OCI-LY1 (cell line): ENCODE measurements around the gene BUB1B.

ENCODE experiments used
- H2AFZ ChIP-seq: fragments of 200-600 bp; sonication (generic), shearing (Covaris generic); 2 replicates; pipeline ENCODE4 v1.6.0; 2014; ENCODE audit warnings: antibody characterized with exemption, mild to moderate bottlenecking, low read length
- H3F3A ChIP-seq: fragments of 200-600 bp; sonication (generic), shearing (Covaris generic); 2 replicates; pipeline ENCODE4 v1.6.0; 2014; ENCODE audit warnings: mild to moderate bottlenecking, antibody characterized with exemption, low read length, moderate library complexity; ENCODE audit not compliant: insufficient read depth
- H3K27ac ChIP-seq: fragments of 200-600 bp; sonication (generic); 2 replicates; pipeline ENCODE4 v1.5.1; 2014; ENCODE audit warnings: low read length, mixed run types, mild to moderate bottlenecking, low read depth; ENCODE audit not compliant: poor library complexity, severe bottlenecking
- H3K27me3 ChIP-seq: fragments of 200-600 bp; sonication (generic); 2 replicates; pipeline ENCODE4 v1.6.0; 2014; ENCODE audit warnings: antibody characterized with exemption, mild to moderate bottlenecking, low read length, moderate library complexity; ENCODE audit not compliant: insufficient read depth
- H3K36me3 ChIP-seq: fragments of 200-600 bp; sonication (generic); 2 replicates; pipeline ENCODE4 v1.6.1; 2014; ENCODE audit warnings: mild to moderate bottlenecking, antibody characterized with exemption, low read length, moderate library complexity, mixed read lengths; ENCODE audit not compliant: insufficient read depth
- H3K4me1 ChIP-seq: fragments of 200-600 bp; sonication (generic); 2 replicates; pipeline ENCODE4 v1.5.1; 2014; ENCODE audit warnings: mild to moderate bottlenecking, low read length, moderate library complexity; ENCODE audit not compliant: insufficient read depth, severe bottlenecking
- H3K4me2 ChIP-seq: fragments of 200-600 bp; sonication (generic), shearing (Covaris generic); 2 replicates; pipeline ENCODE4 v1.6.1; 2014; ENCODE audit warnings: low read length
- H3K4me3 ChIP-seq: fragments of 200-600 bp; sonication (generic); 2 replicates; pipeline ENCODE4 v1.5.1; 2014; ENCODE audit warnings: low read length, low read depth, mild to moderate bottlenecking, mixed read lengths; ENCODE audit not compliant: poor library complexity, severe bottlenecking
- H3K79me2 ChIP-seq: fragments of 200-600 bp; shearing (Covaris generic); 2 replicates; pipeline ENCODE4 v1.6.1; 2016; ENCODE audit warnings: mixed run types, low read length, mixed read lengths; ENCODE audit not compliant: insufficient read depth
- H3K9ac ChIP-seq: fragments of 200-600 bp; sonication (generic), shearing (Covaris generic); 2 replicates; pipeline ENCODE4 v1.6.1; 2014; ENCODE audit warnings: mild to moderate bottlenecking, low read length, mixed read lengths
- H3K9me2 ChIP-seq: fragments of 200-600 bp; sonication (generic), shearing (Covaris generic); 2 replicates; pipeline ENCODE4 v1.6.1; 2014; ENCODE audit warnings: low read depth, mild to moderate bottlenecking, low read length, mixed read lengths
- H3K9me3 ChIP-seq: fragments of 200-600 bp; shearing (Covaris generic); 2 replicates; pipeline ENCODE4 v1.6.1; 2014; ENCODE audit warnings: low read length, mixed read lengths
- H4K20me1 ChIP-seq: fragments of 200-600 bp; sonication (generic), shearing (Covaris generic); 2 replicates; pipeline ENCODE4 v1.6.0; 2016; ENCODE audit warnings: mild to moderate bottlenecking, low read length; ENCODE audit not compliant: insufficient read depth
- EZH2 ChIP-seq: fragments of 200-600 bp; sonication (generic), shearing (Covaris generic); IDR thresholded peaks from 2 replicates; pipeline ENCODE4 v1.8.0; 2017; ENCODE audit warnings: borderline replicate concordance, mixed run types, mild to moderate bottlenecking, antibody characterized with exemption, low read length, moderate library complexity, mixed read lengths
- TF ChIP-seq, protein P1 (sequence below): fragments of 200-600 bp; sonication (generic), shearing (Covaris generic); IDR thresholded peaks from 2 replicates; pipeline ENCODE4 v1.5.1; 2017; ENCODE audit warnings: mild to moderate bottlenecking, antibody characterized with exemption, low read length, moderate library complexity, mixed read lengths

BUB1B gene

DNA sequence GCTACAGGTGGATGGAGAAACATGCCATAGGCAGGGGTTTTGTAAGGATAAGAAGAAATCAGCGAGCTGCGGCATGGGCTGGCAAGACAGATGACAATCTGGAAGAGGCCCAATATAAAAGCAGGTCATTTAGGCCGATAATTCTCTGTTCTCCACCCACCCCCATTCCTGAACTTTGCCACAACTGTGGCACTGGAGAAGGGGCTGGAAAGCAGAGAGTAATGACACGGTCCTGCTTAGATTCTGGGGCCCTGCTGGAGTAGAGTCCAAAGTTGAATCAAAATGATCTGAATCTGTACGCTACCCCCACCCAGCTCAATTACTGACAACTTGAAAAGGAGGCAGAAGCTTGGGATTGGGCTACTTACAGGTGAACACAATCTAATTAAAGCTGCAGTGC is 18.4 kb upstream of the BUB1B start:
- H3K4me1 ChIP-seq, result no peaks in the 10 kb centered on the region
- H2AFZ ChIP-seq, result no peak overlapping the region
- H3K9ac ChIP-seq, result no peak overlapping the region
- H4K20me1 ChIP-seq, result no peaks in the 10 kb centered on the region
- no peaks in the 10 kb centered on the region for H3K9me2 ChIP-seq
- no peaks in the 10 kb centered on the region for H3K27me3 ChIP-seq
- no peaks in the 10 kb centered on the region for H3K36me3 ChIP-seq
- H3K27ac ChIP-seq, result no peak overlapping the region
- H3K79me2 ChIP-seq, result no peaks in the 10 kb centered on the region
- H3K4me3 ChIP-seq, result no peak overlapping the region
- H3K9me3 ChIP-seq, result no peaks in the 10 kb centered on the region
- H3K4me2 ChIP-seq, result no peak overlapping the region
- no peak for TF ChIP-seq EZH2
- TF ChIP-seq, protein P1, sequence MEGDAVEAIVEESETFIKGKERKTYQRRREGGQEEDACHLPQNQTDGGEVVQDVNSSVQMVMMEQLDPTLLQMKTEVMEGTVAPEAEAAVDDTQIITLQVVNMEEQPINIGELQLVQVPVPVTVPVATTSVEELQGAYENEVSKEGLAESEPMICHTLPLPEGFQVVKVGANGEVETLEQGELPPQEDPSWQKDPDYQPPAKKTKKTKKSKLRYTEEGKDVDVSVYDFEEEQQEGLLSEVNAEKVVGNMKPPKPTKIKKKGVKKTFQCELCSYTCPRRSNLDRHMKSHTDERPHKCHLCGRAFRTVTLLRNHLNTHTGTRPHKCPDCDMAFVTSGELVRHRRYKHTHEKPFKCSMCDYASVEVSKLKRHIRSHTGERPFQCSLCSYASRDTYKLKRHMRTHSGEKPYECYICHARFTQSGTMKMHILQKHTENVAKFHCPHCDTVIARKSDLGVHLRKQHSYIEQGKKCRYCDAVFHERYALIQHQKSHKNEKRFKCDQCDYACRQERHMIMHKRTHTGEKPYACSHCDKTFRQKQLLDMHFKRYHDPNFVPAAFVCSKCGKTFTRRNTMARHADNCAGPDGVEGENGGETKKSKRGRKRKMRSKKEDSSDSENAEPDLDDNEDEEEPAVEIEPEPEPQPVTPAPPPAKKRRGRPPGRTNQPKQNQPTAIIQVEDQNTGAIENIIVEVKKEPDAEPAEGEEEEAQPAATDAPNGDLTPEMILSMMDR, result no peak
- H3F3A ChIP-seq, result no peaks in the 10 kb centered on the region

DNA sequence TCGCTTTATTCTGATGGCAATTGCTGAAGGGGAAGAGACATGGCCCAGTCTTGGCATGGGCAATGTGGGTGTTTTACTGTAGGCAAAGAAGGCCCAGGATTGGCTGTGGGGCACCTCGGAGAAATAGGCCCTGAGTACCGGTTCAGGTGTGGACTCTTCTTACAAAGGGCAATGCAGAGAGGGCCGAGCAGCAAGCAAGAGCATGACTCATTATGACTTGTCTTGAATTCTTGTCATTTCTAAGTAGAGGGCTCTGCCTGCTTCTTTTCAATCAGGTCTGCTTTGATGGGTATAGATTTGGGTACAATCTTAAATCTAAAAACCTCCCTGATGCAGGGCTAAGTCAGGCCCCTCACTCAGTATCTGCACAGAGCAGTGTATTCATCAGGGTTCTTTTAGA is 14.8 kb upstream of the BUB1B start:
- Histone ChIP-seq H3K9me3 (no peaks in the 10 kb centered on the region), H3F3A (no peaks in the 10 kb centered on the region), H3K4me2 (no peak overlapping the region), H3K27me3 (no peaks in the 10 kb centered on the region), H3K79me2 (no peaks in the 10 kb centered on the region), H3K27ac (no peak overlapping the region), H3K9ac (no peak overlapping the region), H3K4me1 (no peaks in the 10 kb centered on the region), H4K20me1 (no peaks in the 10 kb centered on the region), H3K4me3 (no peak overlapping the region), H3K9me2 (no peaks in the 10 kb centered on the region), H2AFZ (no peak overlapping the region), H3K36me3 (no peaks in the 10 kb centered on the region)
- TF ChIP-seq, protein P1, result no peak
- no peak for TF ChIP-seq EZH2

DNA sequence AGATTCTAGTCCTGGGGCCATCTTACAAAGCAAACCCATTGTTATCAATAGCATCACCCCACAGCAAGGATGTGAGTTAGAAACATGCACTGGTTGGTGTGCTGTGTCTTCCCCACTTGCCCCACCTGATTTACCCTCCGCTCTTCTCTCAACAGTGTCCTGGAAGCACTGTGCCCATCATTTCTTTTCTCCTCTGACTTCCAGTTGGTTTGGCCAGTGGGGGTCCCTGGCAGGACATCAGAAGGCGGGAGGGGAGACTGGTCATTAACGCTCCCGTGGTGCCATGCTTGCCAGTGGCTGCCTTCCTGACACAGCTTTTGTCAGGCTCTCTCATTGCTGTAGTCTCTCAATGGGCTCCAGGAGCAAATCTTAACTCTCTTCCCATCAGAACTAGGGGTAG is 11.5 kb upstream of the BUB1B start:
- no peaks in the 10 kb centered on the region for H3K4me1 ChIP-seq
- H3K9ac ChIP-seq, result no peak overlapping the region
- no peaks in the 10 kb centered on the region for H4K20me1 ChIP-seq
- no peak overlapping the region for H3K4me2 ChIP-seq
- no peaks in the 10 kb centered on the region for H3K9me2 ChIP-seq
- H2AFZ ChIP-seq, result no peak overlapping the region
- no peak for TF ChIP-seq EZH2
- TF ChIP-seq, protein P1, result no peak
- no peaks in the 10 kb centered on the region for H3K79me2 ChIP-seq
- H3F3A ChIP-seq, result no peaks in the 10 kb centered on the region
- H3K27me3 ChIP-seq, result no peaks in the 10 kb centered on the region
- no peaks in the 10 kb centered on the region for H3K36me3 ChIP-seq
- no peak overlapping the region for H3K4me3 ChIP-seq
- no peaks in the 10 kb centered on the region for H3K9me3 ChIP-seq
- H3K27ac ChIP-seq, result no peak overlapping the region
